Upper lobe of left lung (tissue), 6 donors: Measurements from ENCODE around the gene FOXP1. TPM values are rescaled to one million over a fixed set of nuclear protein-coding genes. Genes with fewer than 3 reads are reported as not detected.

Experiments
- ATAC-seq, 2 donors: fragments of 200-7000 bp; cut with Tn5 transposase; one replicate each; pipeline ENCODE4 v1.9.1; 2022; ENCODE audit warnings: mild to moderate bottlenecking in 2 of 2, moderate library complexity in 2 of 2; ENCODE audit not compliant: low FRiP score in 2 of 2
- DNase-seq, 2 donors: peaks; one replicate each; pipeline ENCODE4 v3.0.0-alpha.2; 2019 to 2020
- H3K27ac ChIP-seq, 4 donors: fragments of 200-600 bp; sonication (generic); one replicate each; pipeline ENCODE4 v1.5.1; 2016 to 2019
- H3K27me3 ChIP-seq, 4 donors: fragments of 200-600 bp; sonication (generic); one replicate each; pipeline ENCODE4 v1.5.1; 2017 to 2019
- H3K36me3 ChIP-seq, 4 donors: fragments of 200-600 bp; sonication (generic); one replicate each; pipeline ENCODE4 v1.5.1; 2016 to 2019
- H3K4me1 ChIP-seq, 4 donors: fragments of 200-600 bp; sonication (generic); one replicate each; pipeline ENCODE4 v1.5.1; 2018 to 2019
- H3K4me3 ChIP-seq, 4 donors: fragments of 200-600 bp; sonication (generic); one replicate each; pipeline ENCODE4 v1.5.1; 2017 to 2019; ENCODE audit warnings: mild to moderate bottlenecking in 2 of 4, moderate library complexity in 1 of 4
- H3K9me3 ChIP-seq, 4 donors: fragments of 200-600 bp; sonication (generic); one replicate each; pipeline ENCODE4 v1.5.1; 2018 to 2019
- EP300 ChIP-seq, 4 donors: sonication (generic); formaldehyde crosslinking; IDR thresholded peaks; one replicate each; pipeline ENCODE4 v1.5.1; 2017; ENCODE audit warnings: antibody characterized with exemption in 4 of 4, control low read depth in 2 of 4
- POLR2A ChIP-seq, 4 donors: fragments of 450-650 bp; IDR thresholded peaks; one replicate each; pipeline ENCODE4 v1.5.1; 2016 to 2017; ENCODE audit warnings: antibody characterized with exemption in 4 of 4, mild to moderate bottlenecking in 2 of 4
- POLR2AphosphoS5 ChIP-seq, 2 donors: sonication (generic); formaldehyde crosslinking; IDR thresholded peaks; one replicate each; pipeline ENCODE4 v1.5.1; 2017; ENCODE audit warnings: antibody characterized with exemption in 2 of 2
- WGBS, 2 donors: methylation state at CpG; one replicate each; pipeline ENCODE4 v1.1.5; 2017 to 2018; 5-methylcytosine and 5-hydroxymethylcytosine counted together
- total RNA-seq, 6 donors: library from RNA; depleted of rRNA in 4 of 6; stranded (reverse); fragments of >200 nt in 4 of 6; gene quantifications; one replicate each; pipeline versions ENCODE4 v1.1.0 to v1.2.1, GENCODE V29; 2016 to 2021
- TF ChIP-seq, protein P1 (sequence below), 6 experiments: fragments of 450-650 bp in 4 of 6; fragments of 200-600 bp in 2 of 6; sonication (generic) in 2 of 6; IDR thresholded peaks; one replicate each; pipeline ENCODE4 v1.5.1; 2016 to 2019; ENCODE audit warnings: antibody characterized with exemption in 6 of 6
- donor health status: DM: no; HTN: no; CAD: no; lungs with moderate emphysema.
- donor health status: DM: no; HTN: yes; CAD: no; lungs with severe emphysema.

Gene FOXP1
- 100 to 1,000 TPM; 103 to 248 (median 134) TPM for total RNA-seq

DNA sequence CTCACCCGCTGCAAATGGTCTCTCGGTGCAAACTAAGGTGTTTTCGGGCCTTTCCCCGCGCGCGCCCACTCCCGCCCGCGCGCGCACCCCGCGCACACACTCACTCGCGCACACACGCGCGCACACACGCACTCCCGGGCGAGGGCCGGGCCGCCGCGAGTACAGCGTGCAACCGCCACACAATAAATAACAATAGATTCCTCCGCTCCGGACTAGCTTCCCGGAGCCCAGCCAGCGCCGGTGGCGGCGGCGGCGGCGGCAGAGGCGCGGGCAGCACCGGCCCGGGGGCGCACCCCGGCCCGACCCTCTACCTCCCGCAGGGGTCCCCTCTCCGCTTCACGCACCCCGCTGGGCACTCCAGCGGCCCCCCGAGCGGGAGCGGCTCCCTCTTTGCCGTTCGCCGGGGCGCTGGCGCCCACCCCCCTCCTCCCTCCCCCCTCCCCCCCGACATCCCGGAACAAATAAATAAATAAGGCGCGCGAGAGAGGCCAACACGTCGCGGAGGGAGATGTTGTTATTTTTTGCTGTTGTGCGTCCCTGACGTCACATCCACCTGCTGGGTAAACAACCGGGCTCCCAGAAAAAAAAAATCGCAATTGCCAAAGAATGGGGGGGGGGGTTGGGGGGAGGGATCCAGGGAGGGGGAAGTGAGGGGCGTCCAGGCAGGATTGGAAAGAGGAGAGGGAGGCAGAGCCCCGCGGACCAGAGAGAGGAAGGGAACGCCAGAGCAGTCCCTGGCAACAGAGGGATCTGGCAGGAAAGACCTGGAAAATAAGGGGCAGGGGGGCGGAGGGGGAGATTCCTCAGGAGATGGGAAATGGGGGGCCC is at the start of gene FOXP1:
FOXP1 (minus strand) TSS at position 163 of the 828 bp plus-strand sequence. CDS start 385,347 bp downstream, outside the sequence.
- Histone ChIP-seq H3K27ac (peak within 1 kb of the TSS; percentile 88 to 99 (median 97)), H3K4me3 (peak within 1 kb of the TSS; percentile 78 to 87 (median 85)), H3K4me1 (peaks cover 12 to 29% (median 22%) of the 10 kb centered on the region in 4 donors), H3K9me3 (no peaks in the 10 kb centered on the region), H3K36me3 (no peaks in the 10 kb centered on the region), H3K27me3 (no peaks in the 10 kb centered on the region)
- ATAC-seq (peak; percentile 82 to 83), DNase-seq (peak; percentile 78 to 95)
- TF ChIP-seq POLR2AphosphoS5 (IDR thresholded peaks at IDR 0.05) (peak in 1 of 2 donors; percentile 68), EP300 (IDR thresholded peaks at IDR 0.05) (no peak), POLR2A (IDR thresholded peaks at IDR 0.05) (peak in 3 of 4 donors; percentile 48 to 73 (median 73))
- TF ChIP-seq, protein P1, sequence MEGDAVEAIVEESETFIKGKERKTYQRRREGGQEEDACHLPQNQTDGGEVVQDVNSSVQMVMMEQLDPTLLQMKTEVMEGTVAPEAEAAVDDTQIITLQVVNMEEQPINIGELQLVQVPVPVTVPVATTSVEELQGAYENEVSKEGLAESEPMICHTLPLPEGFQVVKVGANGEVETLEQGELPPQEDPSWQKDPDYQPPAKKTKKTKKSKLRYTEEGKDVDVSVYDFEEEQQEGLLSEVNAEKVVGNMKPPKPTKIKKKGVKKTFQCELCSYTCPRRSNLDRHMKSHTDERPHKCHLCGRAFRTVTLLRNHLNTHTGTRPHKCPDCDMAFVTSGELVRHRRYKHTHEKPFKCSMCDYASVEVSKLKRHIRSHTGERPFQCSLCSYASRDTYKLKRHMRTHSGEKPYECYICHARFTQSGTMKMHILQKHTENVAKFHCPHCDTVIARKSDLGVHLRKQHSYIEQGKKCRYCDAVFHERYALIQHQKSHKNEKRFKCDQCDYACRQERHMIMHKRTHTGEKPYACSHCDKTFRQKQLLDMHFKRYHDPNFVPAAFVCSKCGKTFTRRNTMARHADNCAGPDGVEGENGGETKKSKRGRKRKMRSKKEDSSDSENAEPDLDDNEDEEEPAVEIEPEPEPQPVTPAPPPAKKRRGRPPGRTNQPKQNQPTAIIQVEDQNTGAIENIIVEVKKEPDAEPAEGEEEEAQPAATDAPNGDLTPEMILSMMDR (IDR thresholded peaks at IDR 0.05) = peak in 1 of 6 experiments; percentile 15
- 0% methylated on average over 28 to 59 of the region's 75 CpGs for WGBS, 2 donors

DNA sequence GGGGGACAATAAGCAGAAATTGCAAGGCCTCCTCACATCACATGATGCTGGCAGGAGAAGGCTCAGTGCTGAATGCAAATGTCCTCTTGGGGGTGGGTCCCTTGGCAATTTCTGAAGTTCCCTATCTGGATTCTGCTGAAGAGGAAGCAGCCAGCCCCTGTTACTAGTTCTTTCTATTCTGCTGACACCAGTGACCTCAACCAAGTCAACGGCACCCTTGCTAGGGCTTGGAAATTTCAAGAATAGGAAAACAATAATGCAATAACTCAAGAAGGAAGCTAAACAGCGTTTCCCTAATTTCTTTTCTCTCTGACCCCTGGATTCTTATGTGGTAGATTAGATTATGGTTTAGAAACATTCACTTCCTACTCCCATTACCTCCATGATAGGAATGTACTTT is 46.2 kb upstream of the FOXP1 start:
- WGBS, 2 donors = 25 to 39% methylated on average over 2 of the region's 2 CpGs
- H3K36me3 ChIP-seq = no peaks in the 10 kb centered on the region
- peaks cover 0 to 7% (median 3%) of the 10 kb centered on the region in 4 donors for H3K4me1 ChIP-seq
- H3K4me3 ChIP-seq = no peak overlapping the region
- H3K27ac ChIP-seq = peak overlapping the region in 1 of 4 donors; percentile 49
- ATAC-seq (peak; percentile 56 to 82), DNase-seq (peak in 1 of 2 donors; percentile 52)
- no peaks in the 10 kb centered on the region for H3K27me3 ChIP-seq
- H3K9me3 ChIP-seq = no peaks in the 10 kb centered on the region
- TF ChIP-seq POLR2AphosphoS5 (IDR thresholded peaks at IDR 0.05) (no peak), POLR2A (IDR thresholded peaks at IDR 0.05) (no peak), EP300 (IDR thresholded peaks at IDR 0.05) (no peak)
- TF ChIP-seq, protein P1 (IDR thresholded peaks at IDR 0.05) = no peak

DNA sequence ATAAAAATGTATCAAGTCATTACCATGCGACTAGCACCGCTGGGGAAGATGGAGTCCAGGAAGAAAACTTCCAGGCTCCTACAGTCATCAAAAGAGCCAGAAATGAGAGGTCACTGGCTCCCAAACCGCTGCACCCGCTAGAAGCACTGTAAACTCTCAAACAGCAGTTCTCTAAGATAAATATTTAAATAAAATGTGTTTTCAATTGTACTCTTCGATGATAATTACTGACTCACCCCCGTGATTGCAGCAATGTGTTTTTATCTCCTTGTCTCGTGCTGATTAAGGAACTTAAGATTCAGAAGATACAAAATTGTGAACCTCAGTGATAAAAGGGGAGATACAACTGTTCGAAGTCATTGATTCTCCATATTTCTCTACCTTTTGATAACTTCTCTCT is 45.8 kb upstream of the FOXP1 start:
- WGBS, 2 donors = 41 to 42% methylated on average over 8 of the region's 8 CpGs
- H3K36me3 ChIP-seq = no peaks in the 10 kb centered on the region

DNA sequence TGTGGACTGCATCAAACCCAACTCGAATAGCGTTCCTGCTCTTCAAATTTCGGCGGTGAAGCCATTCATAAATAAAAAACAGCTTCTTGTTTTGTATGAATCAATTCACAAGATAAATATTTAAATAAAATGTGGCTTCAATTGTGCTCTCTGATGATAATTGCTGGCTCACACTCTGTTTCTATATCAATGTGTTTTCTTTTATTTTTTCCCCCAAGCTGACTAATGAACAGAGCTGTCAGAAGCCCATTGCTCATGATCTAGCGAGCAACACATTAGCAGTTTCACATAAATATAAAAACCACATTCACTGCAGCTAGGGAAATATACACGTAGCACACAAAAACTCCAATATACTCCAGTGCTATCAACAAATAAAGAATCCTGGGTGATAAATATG is 45.0 kb upstream of the FOXP1 start:
- 68 to 70% methylated on average over 6 of the region's 6 CpGs for WGBS, 2 donors
- H3K36me3 ChIP-seq = no peaks in the 10 kb centered on the region
- H3K4me1 ChIP-seq = peaks cover 0 to 7% (median 3%) of the 10 kb centered on the region in 4 donors
- no peaks in the 10 kb centered on the region for H3K27me3 ChIP-seq
- ATAC-seq = no peak
- H3K4me3 ChIP-seq = no peak overlapping the region
- DNase-seq = no peak
- TF ChIP-seq POLR2A (IDR thresholded peaks at IDR 0.05) (no peak), EP300 (IDR thresholded peaks at IDR 0.05) (no peak), POLR2AphosphoS5 (IDR thresholded peaks at IDR 0.05) (no peak)
- TF ChIP-seq, protein P1 (IDR thresholded peaks at IDR 0.05) = no peak
- H3K9me3 ChIP-seq = no peaks in the 10 kb centered on the region
- no peak overlapping the region for H3K27ac ChIP-seq

More for the DNA sequence above, 45.8 kb upstream of the FOXP1 start:
- TF ChIP-seq, protein P1 (IDR thresholded peaks at IDR 0.05) = no peak
- TF ChIP-seq EP300 (IDR thresholded peaks at IDR 0.05) (no peak), POLR2AphosphoS5 (IDR thresholded peaks at IDR 0.05) (no peak), POLR2A (IDR thresholded peaks at IDR 0.05) (no peak)
- DNase-seq (no peak), ATAC-seq (peak in 1 of 2 donors; percentile 55)
- no peaks in the 10 kb centered on the region for H3K27me3 ChIP-seq
- H3K4me1 ChIP-seq = peaks cover 0 to 7% (median 3%) of the 10 kb centered on the region in 4 donors
- H3K27ac ChIP-seq = no peak overlapping the region
- no peak overlapping the region for H3K4me3 ChIP-seq
- no peaks in the 10 kb centered on the region for H3K9me3 ChIP-seq
